K562 (cell line): ENCODE data around the gene HLA-F. TPM values are rescaled to one million over a fixed set of nuclear protein-coding genes. Genes with fewer than 3 reads are reported as not detected.

Experiments
- ATAC-seq: fragments of 200-7000 bp; cut with Tn5 transposase; 3 replicates; pipeline ENCODE4 v1.9.1; 2020; ENCODE audit warnings: moderate library complexity
- BruUV-seq: library from RNA; stranded (reverse); fragments of 400-500 nt; replicated peaks from 2 replicates; lab custom pipeline; 2021; lab: Mats Ljungman, UMichigan
- CTCF ChIA-PET: fragments of 300-600 bp; formaldehyde crosslinking; extraction: SDS; loops from one replicate; lab custom pipeline; 2021; ENCODE audit warnings: low intra/inter-chr PET ratio; lab: Yijun Ruan, JAX
- POLR2A ChIA-PET: fragments of 300-600, 350-650 bp; sonication (Branson Sonifier 250); formaldehyde crosslinking; extraction: SDS; loops from one replicate; lab custom pipeline; 2021; ENCODE audit warnings: antibody characterized with exemption, inconsistent platforms; lab: Yijun Ruan, JAX
- DNase-seq, 4 experiments: peaks; one replicate each; pipeline versions ENCODE4 v3.0.0 to v3.0.0-alpha.2; 2011 to 2018; ENCODE audit warnings: low spot score in 3 of 4, mixed read lengths in 3 of 4; ENCODE audit errors: extremely low read depth in 1 of 4
- FAIRE-seq: peaks from 2 replicates; lab custom pipeline; 2011; peaks lifted over from hg19 to GRCh38; lab: Jason Lieb, UNC
- H2AFZ ChIP-seq: 2 replicates; pipeline ENCODE4 v1.6.0; 2011; ENCODE audit warnings: low read depth, low read length, control low read depth, inconsistent platforms
- H3K27ac ChIP-seq: fragments of 200-600 bp; 3 replicates; pipeline ENCODE4 v1.8.0; 2011; ENCODE audit warnings: low read depth, mild to moderate bottlenecking, control low read depth, inconsistent platforms, low read length, moderate library complexity, mixed read lengths; ENCODE audit errors: extremely low read depth
- H3K27me3 ChIP-seq, 2 experiments: fragments of 300-600 bp in 1 of 2; 2 replicates in 1 of 2; 3 replicates in 1 of 2; pipeline versions ENCODE4 v1.6.0 to v1.8.0; 2011; ENCODE audit warnings: inconsistent platforms in 2 of 2, low read length in 2 of 2, mild to moderate bottlenecking in 1 of 2, mixed read lengths in 1 of 2, moderate library complexity in 1 of 2; ENCODE audit not compliant: control insufficient read depth in 2 of 2, insufficient read depth in 2 of 2
- H3K36me3 ChIP-seq: fragments of 300-600 bp; 3 replicates; pipeline ENCODE4 v1.8.0; 2011; ENCODE audit warnings: mild to moderate bottlenecking, low read length, inconsistent platforms; ENCODE audit not compliant: control insufficient read depth, insufficient read depth
- H3K4me1 ChIP-seq, 2 experiments: fragments of 200-600 bp in 1 of 2; replicated peaks in 1 of 2; 2 replicates in 1 of 2; 3 replicates in 1 of 2; pipeline versions ENCODE4 v1.5.1 to v1.8.0; 2011; ENCODE audit warnings: inconsistent platforms in 2 of 2, low read length in 2 of 2, mild to moderate bottlenecking in 1 of 2, mixed read lengths in 1 of 2, moderate library complexity in 1 of 2; ENCODE audit not compliant: control insufficient read depth in 2 of 2, insufficient read depth in 2 of 2
- H3K4me2 ChIP-seq: 2 replicates; pipeline ENCODE4 v1.6.1; 2011; ENCODE audit warnings: low read length, control low read depth, inconsistent platforms, mixed read lengths; ENCODE audit not compliant: insufficient read depth
- H3K4me3 ChIP-seq: fragments of 200-600 bp; sonication (generic), shearing (Covaris generic); 2 replicates; pipeline ENCODE4 v1.5.1; 2016; ENCODE audit warnings: control low read depth, inconsistent platforms
- H3K79me2 ChIP-seq: fragments of 200-600 bp; 3 replicates; pipeline ENCODE4 v1.8.0; 2011; ENCODE audit warnings: low read length, inconsistent platforms; ENCODE audit not compliant: control insufficient read depth, insufficient read depth
- H3K9ac ChIP-seq, 2 experiments: 2 replicates each; pipeline versions ENCODE4 v1.6.0 to v1.6.1; 2011; ENCODE audit warnings: low read depth in 2 of 2, low read length in 2 of 2, control low read depth in 1 of 2, inconsistent platforms in 1 of 2, mild to moderate bottlenecking in 1 of 2, mixed read lengths in 1 of 2; ENCODE audit not compliant: insufficient read depth in 1 of 2
- H3K9me1 ChIP-seq: one replicate; pipeline ENCODE4 v1.6.0; 2011; ENCODE audit warnings: inconsistent platforms, mild to moderate bottlenecking, low read length, moderate library complexity; ENCODE audit not compliant: control insufficient read depth, insufficient read depth
- H3K9me3 ChIP-seq: replicated peaks from 2 replicates; pipeline ENCODE4 v1.5.1; 2011; ENCODE audit warnings: low read depth, low read length, inconsistent platforms; ENCODE audit not compliant: control insufficient read depth, insufficient read depth
- H4K20me1 ChIP-seq: replicated peaks from 2 replicates; pipeline ENCODE4 v1.6.1; 2011; ENCODE audit warnings: low read length, inconsistent platforms, mixed read lengths; ENCODE audit not compliant: control insufficient read depth, insufficient read depth
- MCM7 ChIP-seq, 2 experiments: fragments of 450-650 bp; IDR thresholded peaks; 2 replicates each; pipeline ENCODE4 v1.6.1; 2016 to 2018
- ZNF121 ChIP-seq: sonication (generic); formaldehyde crosslinking; conservative IDR thresholded peaks from 2 replicates; pipeline ENCODE4 v1.8.0; 2022; ENCODE audit warnings: missing genetic modification reagents
- WGBS: fragments of 100-300 bp; shearing (Covaris generic); methylation state at CpG from one replicate; pipeline ENCODE4 v1.1.6; 2016; ENCODE audit warnings: low coverage, mixed read lengths; ENCODE audit not compliant: insufficient coverage; ENCODE audit errors: missing lambda C conversion rate; 5-methylcytosine and 5-hydroxymethylcytosine counted together
- in situ Hi-C: fragments of 300-500 bp; cut with MboI; formaldehyde crosslinking; loops from 4 replicates; pipeline ENCODE4 v1.15.0; 2018; ENCODE audit warnings: inconsistent platforms, mixed read lengths
- intact Hi-C: fragments of 100-400 bp; cut with micrococcal nuclease; formaldehyde crosslinking; loops from 2 replicates; pipeline ENCODE4 v1.14.2; 2022
- polyA plus RNA-seq, 8 experiments: library from polyadenylated mRNA; depleted of rRNA in 4 of 8; stranded (reverse) in 5 of 8; unstranded in 3 of 8; fragments of >200 nt; fragmentation: Nextera tagmentation in 2 of 8; fragmentation: Illumina TruSeq in 1 of 8; extraction: Ambion mirVana in 2 of 8; extraction: Trizol in 1 of 8; gene quantifications; 2 replicates each; pipeline versions ENCODE4 v1.2.1 to v1.2.3, GENCODE V29; 2011 to 2014; ENCODE audit warnings: inconsistent platforms in 1 of 8, missing spikeins in 1 of 8
- total RNA-seq, 7 experiments: library from RNA; depleted of rRNA in 6 of 7; stranded (reverse); fragments of >200 nt in 6 of 7; fragmentation: Illumina TruSeq in 2 of 7; extraction: Trizol in 2 of 7; gene quantifications; 2 replicates each; pipeline versions ENCODE4 v1.2.1 to v1.2.3, GENCODE V29; 2011 to 2021; ENCODE audit warnings: low replicate concordance in 1 of 7
- TF ChIP-seq, protein P1 (sequence below), 2 experiments: IDR thresholded peaks; 2 replicates each; pipeline ENCODE4 v1.6.1; 2011; ENCODE audit warnings: borderline replicate concordance in 1 of 2, control low read depth in 1 of 2, low read depth in 1 of 2, low read length in 1 of 2, mild to moderate bottlenecking in 1 of 2, mixed read lengths in 1 of 2, moderate library complexity in 1 of 2; ENCODE audit not compliant: insufficient read depth in 1 of 2, insufficient read length in 1 of 2, poor library complexity in 1 of 2, severe bottlenecking in 1 of 2; ENCODE audit errors: extremely low read depth in 1 of 2
- TF ChIP-seq, protein P2 (sequence below): fragments of 250-450 bp; sonication (Bioruptor Pico); IDR thresholded peaks from 2 replicates; pipeline ENCODE4 v1.8.0; 2021; ENCODE audit warnings: borderline replicate concordance, mild to moderate bottlenecking, moderate library complexity; ENCODE audit not compliant: poor library complexity, severe bottlenecking

HLA-F gene
- total and polyA plus RNA-seq, 9 of the 15 experiments (the other 6 are each of a cell fraction or from before 2014, with no cell fraction given) = 0.40 to 0.76 (median 0.46) TPM; not detected in 6

DNA sequence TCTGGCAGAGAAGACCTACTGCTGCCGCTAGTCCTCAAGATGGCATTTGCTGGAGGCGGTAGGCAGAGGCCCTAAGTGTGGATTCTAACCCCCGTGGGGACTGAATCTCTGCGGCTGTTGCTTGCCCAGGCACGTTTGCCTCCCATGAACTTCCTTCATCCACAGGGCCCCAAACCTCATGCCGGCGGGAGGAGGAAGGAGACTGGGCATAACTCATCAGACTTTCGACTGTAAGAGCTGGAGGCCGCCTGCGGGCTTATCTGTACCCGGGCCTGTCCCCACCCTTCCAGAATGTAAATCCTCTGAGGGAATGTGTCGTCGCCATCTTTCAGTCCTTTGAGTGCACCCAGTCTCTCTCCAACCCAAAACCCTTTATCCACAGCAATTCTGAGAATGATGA lies 43.3 kb upstream of the HLA-F start:
- H3K9me3 ChIP-seq = no peaks in the 10 kb centered on the region
- no peaks in the 10 kb centered on the region for H3K9me1 ChIP-seq
- peak overlapping the region; percentile 35 for H3K4me2 ChIP-seq
- ChIA-PET POLR2A (interaction anchor here (0.7 kb wide), 1 partner anchor 1540 kb away, joined by 3 read pairs; no protein-coding TSS in a partner anchor), CTCF (no interaction called here)
- intact Hi-C loops = no loop called here
- no peak for TF ChIP-seq ZNF121 (CRISPR knock-in tag)
- TF ChIP-seq, protein P1, sequence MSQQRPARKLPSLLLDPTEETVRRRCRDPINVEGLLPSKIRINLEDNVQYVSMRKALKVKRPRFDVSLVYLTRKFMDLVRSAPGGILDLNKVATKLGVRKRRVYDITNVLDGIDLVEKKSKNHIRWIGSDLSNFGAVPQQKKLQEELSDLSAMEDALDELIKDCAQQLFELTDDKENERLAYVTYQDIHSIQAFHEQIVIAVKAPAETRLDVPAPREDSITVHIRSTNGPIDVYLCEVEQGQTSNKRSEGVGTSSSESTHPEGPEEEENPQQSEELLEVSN (IDR thresholded peaks at IDR 0.05; ENCODE audit: borderline replicate concordance in 1 of 2, extremely low read depth in 1 of 2, insufficient read depth in 1 of 2, insufficient read length in 1 of 2, low read depth in 1 of 2, low read length in 1 of 2, poor library complexity in 1 of 2, severe bottlenecking in 1 of 2) = peak in 1 of 2 experiments; percentile 10
- TF ChIP-seq MCM7 (IDR thresholded peaks at IDR 0.05) = no peak
- TF ChIP-seq, protein P2, sequence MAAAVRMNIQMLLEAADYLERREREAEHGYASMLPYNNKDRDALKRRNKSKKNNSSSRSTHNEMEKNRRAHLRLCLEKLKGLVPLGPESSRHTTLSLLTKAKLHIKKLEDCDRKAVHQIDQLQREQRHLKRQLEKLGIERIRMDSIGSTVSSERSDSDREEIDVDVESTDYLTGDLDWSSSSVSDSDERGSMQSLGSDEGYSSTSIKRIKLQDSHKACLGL (CRISPR knock-in tag) = no peak
- H3K4me1 ChIP-seq = peaks cover 0 to 9% of the 10 kb centered on the region in 2 experiments; a peak in 2 of 5 replicates
- no peaks in the 10 kb centered on the region for H3K36me3 ChIP-seq
- no peak overlapping the region for H3K4me3 ChIP-seq
- no peaks in the 10 kb centered on the region for H3K79me2 ChIP-seq
- ATAC-seq (peak; percentile 68), DNase-seq (peak in 2 of 4 experiments; percentile 14 to 21), FAIRE-seq (peak; percentile 46)
- H2AFZ ChIP-seq = peak overlapping the region; percentile 75
- 7% methylated on average over 13 of the region's 13 CpGs for WGBS
- no TSS peak for BruUV-seq
- H4K20me1 ChIP-seq = no peaks in the 10 kb centered on the region
- no peak overlapping the region for H3K27ac ChIP-seq
- H3K27me3 ChIP-seq = peaks cover 21 to 33% of the 10 kb centered on the region in 2 experiments; a peak in 3 of 5 replicates
- in situ Hi-C loops = no loop called here
- H3K9ac ChIP-seq = no peak overlapping the region; a peak in 1 of 4 replicates
